HG03103 (cell line): Measurements from ENCODE around the gene ITGAE.

Source experiments
- ATAC-seq: cut with Tn5 transposase; IDR thresholded peaks from one replicate; pipeline ENCODE4 v1.9.1; 2021; ENCODE audit warnings: low read depth; ENCODE audit not compliant: unreplicated experiment

Gene ITGAE

DNA sequence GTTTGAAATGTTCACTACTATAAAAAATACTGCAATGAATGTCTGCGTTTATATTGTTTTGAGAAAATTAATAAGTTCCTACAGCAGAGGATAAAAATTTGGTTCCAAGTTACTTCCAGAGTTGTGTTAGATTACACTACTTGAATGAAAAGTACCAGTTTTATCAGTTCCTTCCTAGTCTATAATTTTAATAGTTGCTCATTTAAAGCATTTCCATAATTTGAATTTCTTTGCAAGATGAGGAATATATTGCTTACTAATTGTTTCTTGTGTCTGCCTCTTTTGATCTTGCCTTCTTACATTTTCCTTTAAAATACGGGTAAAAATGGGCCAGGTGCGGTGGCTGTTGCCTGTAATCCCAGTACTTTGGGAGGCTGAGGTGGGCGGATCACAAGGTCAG lies 128.4 kb downstream of the ITGAE start:
- ATAC-seq, result no peak

DNA sequence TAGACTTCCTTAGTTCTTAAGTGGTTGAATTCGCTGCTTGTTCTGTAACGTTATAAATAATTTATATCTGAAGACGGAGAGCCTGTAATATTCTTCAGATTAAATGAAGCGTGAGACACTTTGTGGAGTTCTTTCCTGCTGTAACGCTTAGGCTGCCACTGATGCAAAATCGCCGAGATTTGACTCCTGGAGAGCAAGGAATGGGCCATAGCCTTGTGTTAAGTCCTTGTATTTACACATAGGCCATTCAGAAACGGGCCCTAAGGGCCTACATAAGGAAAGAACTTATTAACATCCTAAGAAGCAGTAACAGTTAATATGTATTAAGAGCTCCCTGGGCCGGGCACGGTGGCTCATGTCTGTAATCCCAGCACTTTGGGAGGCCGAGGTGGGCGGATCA lies 131.4 kb downstream of the ITGAE start:
- ATAC-seq, result no peak

GRCh38 chr17:3669085-3669347 lies 132.0 kb downstream of the ITGAE start:
- peak; percentile 4 for ATAC-seq

DNA sequence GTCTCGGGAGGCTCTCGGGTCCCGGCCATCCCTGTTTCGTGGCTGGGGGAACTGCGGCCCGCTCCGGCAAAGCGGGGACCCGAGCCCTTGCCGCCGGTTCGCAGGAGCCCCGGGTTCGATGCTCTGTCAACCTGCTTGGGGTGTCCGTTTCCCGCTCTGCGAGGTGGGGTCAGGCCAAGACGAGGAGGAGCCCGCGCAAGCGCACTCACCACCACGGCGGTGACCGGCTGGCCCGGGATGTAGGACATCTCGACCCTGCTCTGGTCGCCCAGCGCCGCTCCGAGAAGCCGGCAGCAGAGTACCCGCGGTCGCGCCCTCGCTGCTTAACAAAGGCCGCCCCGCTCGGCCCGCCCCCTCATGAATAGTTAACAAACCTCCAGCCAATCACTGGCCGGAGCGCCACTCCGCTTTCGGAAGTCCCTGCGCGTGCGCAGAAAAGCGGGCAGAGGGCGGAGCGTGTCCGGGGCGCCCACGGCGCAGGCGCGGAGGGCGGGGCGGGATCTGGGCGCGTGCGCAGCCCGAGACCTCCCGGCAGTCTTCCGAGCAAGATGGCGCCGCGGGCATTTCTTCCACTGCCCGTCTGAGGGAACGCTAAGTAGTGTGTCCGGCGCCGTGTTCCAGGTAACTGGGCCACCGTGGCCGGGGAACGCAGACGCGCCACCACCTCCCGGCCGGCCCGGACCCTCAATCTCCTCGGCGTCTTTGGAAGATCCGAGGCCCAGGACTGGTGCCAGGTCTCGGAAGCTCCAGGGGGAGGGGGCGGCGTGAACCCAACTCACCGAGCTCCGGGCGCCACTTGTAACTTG lies 132.5 kb downstream of the ITGAE start, which contains the start of the genes EMC6 and TAX1BP3:
EMC6 (plus strand) TSS at position 534 of the 806 bp plus-strand sequence. CDS start 335 bp downstream, outside the sequence.
TAX1BP3 (minus strand) TSS at position 300 of the 806 bp plus-strand sequence; CDS start at position 248, 52 bp downstream.
- ATAC-seq, result peak; percentile 79

DNA sequence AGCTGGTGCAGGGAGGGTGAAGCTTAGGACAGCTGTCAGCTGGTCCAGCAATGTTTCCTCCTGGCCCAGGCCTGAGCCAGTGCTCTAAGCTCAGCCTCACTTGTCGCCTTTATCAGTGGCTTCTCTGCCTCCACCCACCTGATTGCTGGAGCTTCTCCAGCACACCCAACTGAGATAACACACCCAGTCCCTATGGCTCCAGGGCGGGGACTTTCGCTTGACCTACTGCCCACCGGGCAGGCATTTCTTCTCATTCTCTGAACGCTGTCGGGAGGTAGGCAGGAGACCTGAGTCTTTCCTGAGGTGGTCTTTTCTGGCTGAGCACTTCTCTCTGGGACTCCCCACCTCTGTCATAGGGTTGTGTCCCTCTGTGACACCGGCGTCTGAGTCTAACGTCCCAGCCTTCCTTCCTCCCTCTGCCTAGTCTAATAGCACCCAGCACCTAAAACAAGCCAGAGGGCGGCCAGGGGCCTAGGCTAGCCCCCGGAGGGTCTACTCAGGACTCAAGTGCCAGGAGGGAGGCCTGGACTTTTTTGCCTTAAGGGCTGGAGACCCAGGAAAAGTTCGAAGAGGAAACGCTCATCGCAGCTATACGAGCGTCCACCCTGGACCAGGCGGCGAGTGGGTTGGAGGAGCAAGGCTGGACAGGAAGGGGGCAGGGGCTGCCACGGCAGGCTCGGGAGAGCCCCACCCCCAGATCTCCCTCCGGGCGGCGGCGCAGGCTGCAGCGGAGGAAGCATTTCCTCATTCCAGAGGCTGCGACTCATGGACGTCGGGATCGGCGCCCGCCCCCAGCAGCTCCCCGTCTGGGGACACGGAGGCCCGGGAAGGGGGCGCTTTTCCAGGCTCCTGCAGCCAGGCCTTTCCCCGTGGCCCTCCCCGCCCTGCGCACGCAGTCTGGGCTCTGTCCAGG lies 133.4 kb downstream of the ITGAE start:
- ATAC-seq, result no peak

- no peak for ATAC-seq
Observed at GRCh38 chr17:3666516-3666915, 134.5 kb downstream of the ITGAE start.

GRCh38 chr17:3665834-3666233 lies 135.2 kb downstream of the ITGAE start:
- no peak for ATAC-seq
